Heart left ventricle (tissue), 16 donors: ENCODE data around the gene SGSH. TPM values are rescaled to one million over a fixed set of nuclear protein-coding genes. Genes with fewer than 3 reads are reported as not detected.

ENCODE experiments used
- ATAC-seq, 4 donors: fragments of 200-7000 bp; cut with Tn5 transposase; one replicate each; pipeline ENCODE4 v1.9.1; 2020 to 2022; ENCODE audit warnings: moderate library complexity in 4 of 4, mild to moderate bottlenecking in 3 of 4, moderate number of reproducible peaks in 1 of 4
- DNase-seq, 5 donors: peaks; one replicate each; pipeline ENCODE4 v3.0.0-alpha.2; 2020
- H3K27ac ChIP-seq, 12 donors: fragments of 200-600 bp; sonication (generic) in 4 of 12; one replicate each; pipeline versions ENCODE4 v1.5.0 to v1.8.0; 2016 to 2022; ENCODE audit warnings: mild to moderate bottlenecking in 2 of 12
- H3K27me3 ChIP-seq, 9 donors: fragments of 200-600 bp; sonication (generic) in 2 of 9; one replicate each; pipeline versions ENCODE4 v1.5.1 to v1.8.0; 2016 to 2022; ENCODE audit warnings: mild to moderate bottlenecking in 3 of 9
- H3K36me3 ChIP-seq, 9 donors: fragments of 200-600 bp; sonication (generic) in 2 of 9; one replicate each; pipeline versions ENCODE4 v1.5.0 to v1.8.0; 2018 to 2022; ENCODE audit warnings: mild to moderate bottlenecking in 2 of 9
- H3K4me1 ChIP-seq, 12 donors: fragments of 200-600 bp; sonication (generic) in 4 of 12; one replicate each; pipeline versions ENCODE4 v1.5.0 to v1.8.0; 2016 to 2022; ENCODE audit warnings: mild to moderate bottlenecking in 3 of 12
- H3K4me3 ChIP-seq, 12 donors: fragments of 200-600 bp; sonication (generic) in 4 of 12; one replicate each; pipeline versions ENCODE4 v1.5.0 to v1.8.0; 2017 to 2022; ENCODE audit warnings: mild to moderate bottlenecking in 9 of 12, moderate library complexity in 4 of 12
- H3K9me3 ChIP-seq, 12 donors: fragments of 200-600 bp; sonication (generic) in 4 of 12; one replicate each; pipeline versions ENCODE4 v1.5.0 to v1.8.0; 2016 to 2022; ENCODE audit warnings: mild to moderate bottlenecking in 1 of 12
- CTCF ChIP-seq, 12 donors: fragments of 200-600 bp; sonication (generic) in 4 of 12; IDR thresholded peaks; one replicate each; pipeline versions ENCODE4 v1.5.0 to v1.8.0; 2018 to 2022; ENCODE audit warnings: antibody characterized with exemption in 12 of 12, mild to moderate bottlenecking in 5 of 12
- POLR2A ChIP-seq, 2 donors: fragments of 450-650 bp; IDR thresholded peaks; one replicate each; pipeline ENCODE4 v1.6.1; 2017; ENCODE audit warnings: antibody characterized with exemption in 2 of 2, mild to moderate bottlenecking in 2 of 2, moderate library complexity in 2 of 2
- WGBS, 4 donors: extraction: QIAGEN DNeasy Blood & Tissue Kit in 2 of 4; methylation state at CpG; one replicate each; pipeline versions ENCODE4 v1.1.5 to v1.1.7; 2013 to 2018; 5-methylcytosine and 5-hydroxymethylcytosine counted together
- intact Hi-C, 10 donors: fragments of 100-400 bp; cut with DNase I; formaldehyde crosslinking; loops; one replicate each; pipeline versions ENCODE4 v1.11.1 to v1.14.2; 2022
- polyA plus RNA-seq, 2 donors: library from polyadenylated mRNA; stranded (reverse); fragments of 200-250 nt; gene quantifications; one replicate each; pipeline ENCODE4 v1.2.3, GENCODE V29; 2013
- total RNA-seq, 9 donors: library from RNA; depleted of rRNA in 2 of 9; stranded (reverse); fragments of >200 nt in 2 of 9; fragmentation: NEBNext Ultra II Directional in 3 of 9; extraction: Animal tissue kit (Norgen Biotek cat#: 25700) in 3 of 9; gene quantifications; one replicate each; pipeline versions ENCODE4 v1.1.0 to v1.2.4, GENCODE V29; 2016 to 2023
- donor health status: ischemic (EF 13 %, LVEDD 7.1; RV severe dilation, severe dysfunction).
- donor health status: healthy with polysubstance abuse.
- donor health status: DM: no; HTN: yes; CAD: no.
- donor health status: DM: no; HTN: no; CAD: no.
- donor health status: ischemic (EF 25% LVEDD 6.9; RV normal size, moderate dysfunction).
- donor health status: ischemic (EF 25% LVEDD 5.7; RV mildly dilated, moderate dysfunction).
- donor health status: healthy.
- donor health status: DM: yes; HTN: yes; CAD: no.
- donor health status: ischemic (EF 35%, LVEDD 5.7; RV mildly dilated, moderate dysfunction).
- donor health status: nonischemic (EF 11% LVEDD 7.7; RV severe dilation, severe dysfunction).
- donor health status: DM: yes; HTN: yes; CAD: no.
- donor health status: PGD.
- donor health status: ischemic (EF 29% LVEDD 5.4; RV normal size, mild dysfunction).
- donor health status: nonischemic (EF 23%, LVEDD 6.1; RV moderate dilation, normal function).

SGSH gene
- total and polyA plus RNA-seq, 11 donors: 6.4 to 27.0 (median 13.4) TPM

- Histone ChIP-seq H3K27ac (no peak overlapping the region), H3K4me1 (peaks cover 0 to 82% (median 17%) of the 10 kb centered on the region in 12 donors), H3K4me3 (no peak overlapping the region), H3K9me3 (no peaks in the 10 kb centered on the region), H3K36me3 (peaks cover 0 to 82% (median 35%) of the 10 kb centered on the region in 9 donors), H3K27me3 (no peaks in the 10 kb centered on the region)
- DNase-seq (no peak), ATAC-seq (no peak)
- intact Hi-C loops: loop anchor here in 3 of 10 donors (10.0 kb wide), 1 partner anchor 123 kb away; the partner anchor contains the start of gene EIF4A3 (in 3 of the 3)
- WGBS, 4 donors: 96 to 99% (median 98%) methylated on average over 6 of the region's 6 CpGs
- TF ChIP-seq CTCF (IDR thresholded peaks at IDR 0.05): no peak
- no peak for TF ChIP-seq POLR2A (IDR thresholded peaks at IDR 0.05)
Observed at GRCh38 chr17:80267391-80267790, 47.3 kb upstream of the SGSH start.

GRCh38 chr17:80265205-80266068 is 45.3 kb upstream of the SGSH start:
- TF ChIP-seq CTCF (IDR thresholded peaks at IDR 0.05): no peak
- no peak for TF ChIP-seq POLR2A (IDR thresholded peaks at IDR 0.05)
- peak overlapping the region in 2 of 12 donors; percentile 98 to 100 for H3K27ac ChIP-seq
- no peak for ATAC-seq
- H3K9me3 ChIP-seq: no peaks in the 10 kb centered on the region
- intact Hi-C loops: loop anchor here in 3 of 10 donors (10.0 kb wide), 1 partner anchor 121 kb away; the partner anchor contains the start of gene EIF4A3 (in 3 of the 3)
- H3K27me3 ChIP-seq: no peaks in the 10 kb centered on the region
- no peak for DNase-seq
- H3K4me3 ChIP-seq: peak overlapping the region in 6 of 12 donors; percentile 52 to 99 (median 69)
- peaks cover 0 to 85% (median 27%) of the 10 kb centered on the region in 12 donors for H3K4me1 ChIP-seq
- WGBS, 4 donors: 90 to 94% (median 92%) methylated on average over 17 of the region's 17 CpGs
- H3K36me3 ChIP-seq: peaks cover 0 to 65% (median 35%) of the 10 kb centered on the region in 9 donors

- Histone ChIP-seq H3K27ac (peak overlapping the region in 11 of 12 donors; percentile 55 to 100 (median 98)), H3K4me1 (peaks cover 6 to 79% (median 31%) of the 10 kb centered on the region in 12 donors), H3K4me3 (peak overlapping the region; percentile 17 to 99 (median 55)), H3K9me3 (no peaks in the 10 kb centered on the region), H3K36me3 (peaks cover 0 to 55% (median 27%) of the 10 kb centered on the region in 9 donors), H3K27me3 (no peaks in the 10 kb centered on the region)
- 62 to 65% (median 65%) methylated on average over 19 of the region's 19 CpGs for WGBS, 4 donors
- TF ChIP-seq CTCF (IDR thresholded peaks at IDR 0.05): no peak
- TF ChIP-seq POLR2A (IDR thresholded peaks at IDR 0.05): no peak
- intact Hi-C loops: loop anchor here in 7 of 10 donors (5.0 to 10.0 kb wide), 4 partner anchors 42 to 162 kb away; partner anchors contain the start of genes EIF4A3 (in 6 of the 7), GAA (in 2 of the 7), SGSH (in 1 of the 7) and SLC26A11 (in 1 of the 7)
- DNase-seq (peak in 1 of 5 donors; percentile 33), ATAC-seq (no peak)
Observed at GRCh38 chr17:80264205-80265075, 44.3 kb upstream of the SGSH start.
